ENCODE results near the gene RAPGEF3. TPM values are rescaled to one million over a fixed set of nuclear protein-coding genes. Genes with fewer than 3 reads are reported as not detected.
A peak's percentile ranks its signal among the peaks of the same experiment; 100 is the strongest.

Gene RAPGEF3
- total and polyA plus RNA-seq, 9 of the 15 experiments (the other 6 are each of a cell fraction or from before 2014, with no cell fraction given): 0.03 to 0.78 (median 0.37) TPM; not detected in 1

- TF ChIP-seq ZNF655 (CRISPR knock-in tag; IDR thresholded peaks at IDR 0.05): no peak
- TF ChIP-seq CEBPB (tag; IDR thresholded peaks at IDR 0.05): no peak
- TF ChIP-seq ZNF12 (CRISPR knock-in tag; IDR thresholded peaks at IDR 0.05): no peak
- no peak for TF ChIP-seq BDP1 (IDR thresholded peaks at IDR 0.05; ENCODE audit: insufficient read depth, insufficient read length)
- no peak for TF ChIP-seq ARHGAP35 (IDR thresholded peaks at IDR 0.05; ENCODE audit: partially characterized antibody)
- TF ChIP-seq ZNF133 (CRISPR knock-in tag; IDR thresholded peaks at IDR 0.05): no peak
- TF ChIP-seq ZNF511 (CRISPR knock-in tag; IDR thresholded peaks at IDR 0.05): no peak
- no peak for TF ChIP-seq EP400 (IDR thresholded peaks at IDR 0.05)
- peak in 1 of 2 experiments; percentile 79; a peak in 2 of 4 replicates for TF ChIP-seq RCOR1 (IDR thresholded peaks at IDR 0.05; ENCODE audit: borderline replicate concordance in 1 of 2, low read depth in 2 of 2, low read length in 2 of 2)
- TF ChIP-seq TCF3 (CRISPR knock-in tag; IDR thresholded peaks at IDR 0.05): 0 out of 2 replicates have a peak, but pooled peaks have one; percentile 3
- no peak for TF ChIP-seq TOE1 (IDR thresholded peaks at IDR 0.05; ENCODE audit: borderline replicate concordance)
- no peak for TF ChIP-seq TOE1 (CRISPR knock-in tag; IDR thresholded peaks at IDR 0.05; ENCODE audit: borderline replicate concordance, low read depth)
- TF ChIP-seq ZBTB12 (CRISPR knock-in tag; IDR thresholded peaks at IDR 0.05): no peak
- no peak for TF ChIP-seq HSF4 (CRISPR knock-in tag; IDR thresholded peaks at IDR 0.05; ENCODE audit: borderline replicate concordance)
- TF ChIP-seq TAF7 (tag; IDR thresholded peaks at IDR 0.05): no peak
- TF ChIP-seq MXI1 (IDR thresholded peaks at IDR 0.05; ENCODE audit: low read depth, low read length): no peak
- no peak for TF ChIP-seq UBTF (IDR thresholded peaks at IDR 0.05; ENCODE audit: borderline replicate concordance in 1 of 2, low read depth in 2 of 2, low read length in 2 of 2)
- peak; percentile 50; the same call in 1 of the 2 replicates for TF ChIP-seq HMGXB4 (CRISPR knock-in tag; IDR thresholded peaks at IDR 0.05)
- no peak for TF ChIP-seq TGIF2 (CRISPR knock-in tag; IDR thresholded peaks at IDR 0.05)
- TF ChIP-seq HMGN3 (IDR thresholded peaks at IDR 0.05; ENCODE audit: borderline replicate concordance, extremely low read depth, insufficient read length, low read depth, low read length): no peak
- no peak for TF ChIP-seq TBP (optimal IDR thresholded peaks at IDR 0.05; ENCODE audit: low read depth, low read length)
- no peak for TF ChIP-seq PRMT5 (CRISPR knock-in tag; IDR thresholded peaks at IDR 0.05)
Observed at GRCh38 chr12:47742253-47742825, 16.3 kb downstream of the RAPGEF3 start (continued).
